ENCODE data around the gene ACACB. TPM values are rescaled to one million over a fixed set of nuclear protein-coding genes. Genes with fewer than 3 reads are reported as not detected.

ACACB gene
- total and polyA plus RNA-seq, 2 donors (not counting 3 experiments of a cell fraction or from before 2014, with no cell fraction given), result 1.3 to 5.7 TPM

- CTCF ChIA-PET, result no interaction called here
- no peak for FAIRE-seq
Measured at GRCh38 chr12:109287181-109287580, 170.8 kb downstream of the ACACB start.

More at GRCh38 chr12:109287181-109287580, 170.8 kb downstream of the ACACB start:
- H3K36me3 ChIP-seq (ENCODE audit: control insufficient read depth in 2 of 2, extremely low read depth in 1 of 2, insufficient read depth in 2 of 2, low read length in 2 of 2), result no peaks in the 10 kb centered on the region
- H3K9me1 ChIP-seq (replicated peaks; ENCODE audit: control insufficient read depth, extremely low read depth, insufficient read depth, low read length), result no peaks in the 10 kb centered on the region
- no peaks in the 10 kb centered on the region for H3K79me2 ChIP-seq (ENCODE audit: control insufficient read depth, insufficient read depth, low read length)
- H3K4me2 ChIP-seq (ENCODE audit: insufficient read depth, low read length), result no peak overlapping the region
- intact Hi-C loops (cut with micrococcal nuclease) (no loop called here), dilution Hi-C loops (cut with MboI; ENCODE audit: extremely low pct_ligation_motif_present, low sequenced_read_pairs) (no loop called here)
- H2AFZ ChIP-seq (ENCODE audit: low read depth, low read length), result no peak overlapping the region
- no peak for DNase-seq (ENCODE audit: low read depth, low spot score)
- H3K4me3 ChIP-seq (replicated peaks in 1 of 3; ENCODE audit: insufficient read depth in 1 of 3, low read depth in 1 of 3, low read length in 3 of 3), result no peak overlapping the region
- peaks cover 3 to 7% of the 10 kb centered on the region in 2 experiments for H3K27me3 ChIP-seq (ENCODE audit: control insufficient read depth in 2 of 2, insufficient read depth in 2 of 2, low read length in 2 of 2)
- no peaks in the 10 kb centered on the region for H3K4me1 ChIP-seq (ENCODE audit: control insufficient read depth, extremely low read depth, insufficient read depth, low read length)
- no peak overlapping the region for H3K27ac ChIP-seq (ENCODE audit: insufficient read depth, low read depth, low read length)
- no peaks in the 10 kb centered on the region for H4K20me1 ChIP-seq (replicated peaks; ENCODE audit: control insufficient read depth, extremely low read depth, insufficient read depth, low read length)
- H3K9me3 ChIP-seq (replicated peaks; ENCODE audit: control insufficient read depth, insufficient read depth, low read length), result no peaks in the 10 kb centered on the region
- BruUV-seq (replicated peaks), result no TSS peak
- TF ChIP-seq MAX (IDR thresholded peaks at IDR 0.05; ENCODE audit: insufficient read depth, insufficient read length) (no peak), FOS (IDR thresholded peaks at IDR 0.05; ENCODE audit: borderline replicate concordance, insufficient read depth, low read length) (no peak), EZH2 (IDR thresholded peaks at IDR 0.05; ENCODE audit: borderline replicate concordance, low read depth, low read length, severe bottlenecking) (no peak), POLR2AphosphoS5 (IDR thresholded peaks at IDR 0.05; ENCODE audit: insufficient read depth, low read depth, low read length) (no peak), CTCF (IDR thresholded peaks at IDR 0.05; ENCODE audit: extremely low read depth in 1 of 2, insufficient read depth in 1 of 2, low read depth in 1 of 2, low read length in 2 of 2) (no peak), POLR2A (IDR thresholded peaks at IDR 0.05; ENCODE audit: low read depth, low read length) (no peak), GATA2 (IDR thresholded peaks at IDR 0.05; ENCODE audit: insufficient read depth, insufficient read length, low read depth, low read length) (no peak), JUN (IDR thresholded peaks at IDR 0.05; ENCODE audit: borderline replicate concordance, insufficient read depth, insufficient read length, low read depth) (no peak), MYC (IDR thresholded peaks at IDR 0.05; ENCODE audit: low read depth, low read length) (no peak)
- no peak overlapping the region for H3K9ac ChIP-seq (replicated peaks; ENCODE audit: extremely low read depth, insufficient read depth, low read length)
- POLR2A ChIA-PET, result no interaction called here

Measured in endothelial cell of umbilical vein (primary cell).